H1 (cell line): ENCODE results near the gene PI4KA. TPM values are rescaled to one million over a fixed set of nuclear protein-coding genes. Genes with fewer than 3 reads are reported as not detected.

Experiments used
- CTCF ChIA-PET: fragments of 300-600 bp; sonication (Branson Sonifier 250); formaldehyde crosslinking; loops from one replicate; lab custom pipeline; 2021; ENCODE audit not compliant: partially characterized antibody; lab: Charles Lee
- POLR2A ChIA-PET: fragments of 300-600 bp; sonication (Branson Sonifier 250); formaldehyde crosslinking; loops from one replicate; lab custom pipeline; 2021; ENCODE audit warnings: inconsistent platforms; ENCODE audit not compliant: partially characterized antibody; lab: Charles Lee
- DNase-seq, 2 experiments: peaks; one replicate each; pipeline versions ENCODE4 v3.0.0 to v3.0.0-alpha.2; 2010 to 2022; ENCODE audit warnings: low spot score in 2 of 2, low read depth in 1 of 2, mixed read lengths in 1 of 2
- FAIRE-seq: peaks from 2 replicates; lab custom pipeline; 2011; peaks lifted over from hg19 to GRCh38; lab: Jason Lieb, UNC
- H2AFZ ChIP-seq: 2 replicates; pipeline ENCODE4 v1.8.1; 2012; ENCODE audit warnings: low read length, inconsistent platforms
- H2AK5ac ChIP-seq: 2 replicates; pipeline ENCODE4 v1.6.1; 2013; ENCODE audit warnings: low read depth, low read length
- H2BK120ac ChIP-seq: replicated peaks from 2 replicates; pipeline ENCODE3; 2013; ENCODE audit warnings: low read depth, low read length, inconsistent platforms
- H2BK12ac ChIP-seq: 2 replicates; pipeline ENCODE4 v1.6.1; 2013; ENCODE audit warnings: low read depth, low read length
- H2BK15ac ChIP-seq: 2 replicates; pipeline ENCODE4 v1.6.1; 2013; ENCODE audit warnings: low read length
- H2BK20ac ChIP-seq: 2 replicates; pipeline ENCODE4 v1.6.1; 2013; ENCODE audit warnings: low read length
- H2BK5ac ChIP-seq: 2 replicates; pipeline ENCODE4 v1.6.1; 2013; ENCODE audit warnings: low read depth, low read length
- H3K14ac ChIP-seq: 2 replicates; pipeline ENCODE4 v1.6.1; 2013; ENCODE audit warnings: inconsistent platforms; ENCODE audit not compliant: insufficient read length
- H3K18ac ChIP-seq: 2 replicates; pipeline ENCODE4 v1.6.1; 2013; ENCODE audit warnings: low read length; ENCODE audit errors: extremely low read depth
- H3K23ac ChIP-seq: 2 replicates; pipeline ENCODE4 v1.6.1; 2013; ENCODE audit warnings: inconsistent platforms; ENCODE audit not compliant: insufficient read length
- H3K23me2 ChIP-seq: 2 replicates; pipeline ENCODE4 v1.6.1; 2013; ENCODE audit warnings: low read depth, low read length
- H3K27ac ChIP-seq: 2 replicates; pipeline ENCODE4 v1.6.1; 2011; ENCODE audit warnings: low read depth, low read length, inconsistent platforms
- H3K27me3 ChIP-seq, 4 experiments: replicated peaks in 1 of 4; 1 replicate in 1 of 4; 2 replicates in 3 of 4; pipeline versions ENCODE4 v1.6.1 to v1.8.1; 2011 to 2013; ENCODE audit warnings: low read length in 3 of 4, mild to moderate bottlenecking in 3 of 4, inconsistent platforms in 2 of 4, mixed read lengths in 2 of 4, moderate library complexity in 1 of 4; ENCODE audit not compliant: control insufficient read depth in 3 of 4, insufficient read depth in 3 of 4; ENCODE audit errors: extremely low read depth in 1 of 4
- H3K36me3 ChIP-seq, 4 experiments: 2 replicates each; pipeline versions ENCODE4 v1.6.1 to v1.8.1; 2011 to 2013; ENCODE audit warnings: mild to moderate bottlenecking in 4 of 4, low read length in 3 of 4, moderate library complexity in 2 of 4, control low read depth in 1 of 4, inconsistent platforms in 1 of 4; ENCODE audit not compliant: insufficient read depth in 4 of 4, control insufficient read depth in 2 of 4
- H3K4ac ChIP-seq: replicated peaks from 2 replicates; pipeline ENCODE3; 2013; ENCODE audit warnings: low read length, low read depth, mixed read lengths, inconsistent platforms; ENCODE audit not compliant: insufficient read length
- H3K4me1 ChIP-seq, 4 experiments: replicated peaks in 1 of 4; 1 replicate in 1 of 4; 2 replicates in 3 of 4; pipeline versions ENCODE4 v1.6.1 to v1.8.1; 2011 to 2013; ENCODE audit warnings: low read length in 3 of 4, inconsistent platforms in 2 of 4, mixed read lengths in 1 of 4; ENCODE audit not compliant: insufficient read depth in 4 of 4, control insufficient read depth in 3 of 4
- H3K4me2 ChIP-seq, 2 experiments: 2 replicates each; pipeline versions ENCODE4 v1.6.1 to v1.8.1; 2011 to 2013; ENCODE audit warnings: low read depth in 2 of 2, low read length in 2 of 2, control low read depth in 1 of 2, inconsistent platforms in 1 of 2, mild to moderate bottlenecking in 1 of 2; ENCODE audit not compliant: insufficient read depth in 1 of 2
- H3K4me3 ChIP-seq, 4 experiments: fragments of 200-600, 300-600 bp in 1 of 4; sonication (generic), shearing (Covaris generic), sonication (Bioruptor Twin) in 1 of 4; 2 replicates each; pipeline versions ENCODE4 v1.5.1 to v1.8.1; 2011 to 2016; ENCODE audit warnings: low read length in 4 of 4, low read depth in 3 of 4, control low read depth in 2 of 4, inconsistent platforms in 2 of 4, mild to moderate bottlenecking in 2 of 4, mixed read lengths in 1 of 4, moderate library complexity in 1 of 4; ENCODE audit not compliant: insufficient read depth in 2 of 4; ENCODE audit errors: extremely low read depth in 1 of 4
- H3K56ac ChIP-seq: replicated peaks from 2 replicates; pipeline ENCODE3; 2013; ENCODE audit warnings: low read depth, mild to moderate bottlenecking, mixed read lengths, low read length, inconsistent platforms; ENCODE audit not compliant: insufficient read length
- H3K79me1 ChIP-seq: 2 replicates; pipeline ENCODE4 v1.6.1; 2013; ENCODE audit warnings: low read depth, low read length, control low read depth
- H3K79me2 ChIP-seq, 2 experiments: 2 replicates each; pipeline versions ENCODE4 v1.6.1 to v1.8.1; 2012 to 2013; ENCODE audit warnings: low read length in 2 of 2, mild to moderate bottlenecking in 2 of 2, inconsistent platforms in 1 of 2; ENCODE audit not compliant: insufficient read depth in 2 of 2, control insufficient read depth in 1 of 2
- H3K9ac ChIP-seq, 4 experiments: replicated peaks in 1 of 4; 1 replicate in 1 of 4; 2 replicates in 3 of 4; pipeline versions ENCODE4 v1.6.1 to v1.8.1; 2011 to 2013; ENCODE audit warnings: low read depth in 3 of 4, low read length in 3 of 4, control low read depth in 2 of 4, mild to moderate bottlenecking in 2 of 4, moderate library complexity in 2 of 4, inconsistent platforms in 1 of 4; ENCODE audit errors: extremely low read depth in 1 of 4
- H3K9me3 ChIP-seq, 2 experiments: 2 replicates each; pipeline versions ENCODE4 v1.6.1 to v1.8.1; 2012 to 2013; ENCODE audit warnings: mild to moderate bottlenecking in 2 of 2, moderate library complexity in 2 of 2, control low read depth in 1 of 2, inconsistent platforms in 1 of 2, low read depth in 1 of 2, low read length in 1 of 2, mixed read lengths in 1 of 2; ENCODE audit not compliant: insufficient read depth in 2 of 2
- H4K20me1 ChIP-seq, 2 experiments: replicated peaks in 1 of 2; 2 replicates each; pipeline versions ENCODE3 to v1.8.1; 2011 to 2013; ENCODE audit warnings: inconsistent platforms in 2 of 2, low read length in 2 of 2, mild to moderate bottlenecking in 1 of 2; ENCODE audit not compliant: insufficient read depth in 2 of 2, control insufficient read depth in 1 of 2
- H4K5ac ChIP-seq: 2 replicates; pipeline ENCODE4 v1.6.1; 2013; ENCODE audit warnings: low read length, low read depth, mixed read lengths, inconsistent platforms; ENCODE audit not compliant: insufficient read length
- H4K8ac ChIP-seq: 2 replicates; pipeline ENCODE4 v1.8.0; 2013; ENCODE audit warnings: mild to moderate bottlenecking, moderate library complexity, low read length, inconsistent platforms; ENCODE audit not compliant: insufficient read depth; ENCODE audit errors: extremely low read depth
- H4K91ac ChIP-seq: replicated peaks from 2 replicates; pipeline ENCODE3; 2013; ENCODE audit warnings: low read length, mixed read lengths, inconsistent platforms; ENCODE audit not compliant: insufficient read length
- MAFK ChIP-seq: IDR thresholded peaks from 2 replicates; pipeline ENCODE4 v1.6.1; 2012; ENCODE audit warnings: low read depth, mild to moderate bottlenecking, improper control_type of control experiment, low read length
- POLR2A ChIP-seq, 2 experiments: IDR thresholded peaks; 1 replicate in 1 of 2; 2 replicates in 1 of 2; pipeline ENCODE4 v1.6.1; 2011; ENCODE audit warnings: low read depth in 2 of 2, low read length in 2 of 2, mild to moderate bottlenecking in 2 of 2; ENCODE audit errors: control extremely low read depth in 1 of 2
- POLR2AphosphoS5 ChIP-seq: IDR thresholded peaks from 2 replicates; pipeline ENCODE4 v1.6.1; 2011; ENCODE audit warnings: low read depth, low read length
- RFX5 ChIP-seq: IDR thresholded peaks from 2 replicates; pipeline ENCODE4 v1.6.1; 2011; ENCODE audit warnings: low read depth, low read length, improper control_type of control experiment, borderline replicate concordance
- SAP30 ChIP-seq: fragments of 300-600 bp; sonication (generic); IDR thresholded peaks from 2 replicates; pipeline ENCODE4 v1.7.1; 2012; ENCODE audit warnings: low read length, moderate library complexity, mild to moderate bottlenecking, inconsistent platforms; ENCODE audit not compliant: insufficient read depth, insufficient replicate concordance
- SP4 ChIP-seq: IDR thresholded peaks from 2 replicates; pipeline ENCODE4 v1.6.1; 2012; ENCODE audit warnings: low read length, inconsistent platforms
- SRF ChIP-seq: IDR thresholded peaks from 2 replicates; pipeline ENCODE4 v1.6.1; 2011; ENCODE audit warnings: mild to moderate bottlenecking, low read depth, low read length, moderate library complexity
- WGBS, 2 experiments: shearing (Covaris generic) in 1 of 2; methylation state at CpG; one replicate each; pipeline versions ENCODE4 v1.1.6 to v1.1.7; 2013 to 2015; ENCODE audit warnings: low lambda C conversion rate in 2 of 2, mixed read lengths in 2 of 2, inconsistent platforms in 1 of 2, low coverage in 1 of 2, missing lambda C conversion rate in 1 of 2; ENCODE audit not compliant: insufficient replicate concordance in 2 of 2, insufficient coverage in 1 of 2, insufficient read length in 1 of 2; ENCODE audit errors: extremely low coverage in 1 of 2, missing lambda C conversion rate in 1 of 2; 5-methylcytosine and 5-hydroxymethylcytosine counted together
- polyA plus RNA-seq, 7 experiments: library from polyadenylated mRNA; depleted of rRNA in 3 of 7; stranded (reverse) in 5 of 7; unstranded in 2 of 7; fragments of >200 nt in 5 of 7; fragments of 200-250 nt in 2 of 7; gene quantifications; 1 replicate in 5 of 7; 2 replicates in 1 of 7; 4 replicates in 1 of 7; pipeline versions ENCODE4 v1.2.1 to v1.2.3, GENCODE V29; 2011 to 2013; ENCODE audit warnings: missing spikeins in 2 of 7, mixed read lengths in 2 of 7
- total RNA-seq: library from RNA; stranded (reverse); fragmentation: NEBNext Ultra II Directional; extraction: Animal tissue kit (Norgen Biotek cat#: 25700); gene quantifications from 2 replicates; pipeline ENCODE4 v1.2.1, GENCODE V29; 2021
- TF ChIP-seq, protein P1 (sequence below): IDR thresholded peaks from 2 replicates; pipeline ENCODE4 v1.6.1; 2012; ENCODE audit warnings: inconsistent platforms

Gene PI4KA
- total and polyA plus RNA-seq, 2 of the 8 experiments (the other 6 are each of a cell fraction or from before 2014, with no cell fraction given) = 22.5 to 37.7 TPM

DNA sequence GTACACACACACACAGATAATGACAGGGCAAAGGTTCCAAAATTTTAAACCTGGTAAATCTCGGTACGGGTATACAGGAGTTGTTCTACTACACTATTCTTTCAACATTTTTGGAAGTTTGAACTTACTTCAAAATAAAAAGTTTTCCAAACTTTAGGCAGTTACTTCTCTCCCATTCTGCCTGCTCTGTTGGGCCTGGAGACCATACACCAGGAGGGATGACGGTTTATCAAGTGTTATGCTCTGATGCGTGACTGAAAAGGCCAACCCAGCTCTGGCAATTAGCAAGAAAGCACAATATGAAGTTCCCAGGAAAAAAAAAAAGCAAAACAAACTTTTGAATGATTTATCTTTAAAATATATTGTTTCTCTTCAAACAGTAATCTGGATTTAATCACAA lies 83.7 kb downstream of the PI4KA start:
- ChIA-PET CTCF (interaction anchor here (0.8 to 2.0 kb wide), 3 partner anchors 8 to 327 kb away, joined by 3 to 5 read pairs (median 3); no protein-coding TSS in a partner anchor), POLR2A (no interaction called here)
- H2BK12ac ChIP-seq = no peak overlapping the region
- H2AK5ac ChIP-seq = no peak overlapping the region
- H3K18ac ChIP-seq = no peak overlapping the region
- no peak overlapping the region for H3K4ac ChIP-seq
- no peaks in the 10 kb centered on the region for H3K36me3 ChIP-seq
- TF ChIP-seq SAP30 (no peak), POLR2A (IDR thresholded peaks at IDR 0.05; ENCODE audit: control extremely low read depth in 1 of 2, low read depth in 2 of 2, low read length in 2 of 2) (no peak), SRF (no peak), POLR2AphosphoS5 (no peak), RFX5 (no peak), MAFK (no peak), SP4 (no peak)
- TF ChIP-seq, protein P1, sequence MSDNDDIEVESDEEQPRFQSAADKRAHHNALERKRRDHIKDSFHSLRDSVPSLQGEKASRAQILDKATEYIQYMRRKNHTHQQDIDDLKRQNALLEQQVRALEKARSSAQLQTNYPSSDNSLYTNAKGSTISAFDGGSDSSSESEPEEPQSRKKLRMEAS = no peak
- 92% methylated on average over 4 of the region's 4 CpGs; no CpG with 5 or more reads in 1 of the 2 experiments for WGBS, 2 experiments
- H2AFZ ChIP-seq = no peak overlapping the region
- no peaks in the 10 kb centered on the region for H3K79me1 ChIP-seq
- H3K9ac ChIP-seq = no peak overlapping the region
- no peaks in the 10 kb centered on the region for H3K79me2 ChIP-seq
- H3K4me1 ChIP-seq = peaks cover 0 to 5% (median 1%) of the 10 kb centered on the region in 4 experiments; a peak in 2 of 7 replicates
- FAIRE-seq (no peak), DNase-seq (no peak)
- no peak overlapping the region for H3K27ac ChIP-seq
- no peak overlapping the region for H4K91ac ChIP-seq
- no peak overlapping the region for H2BK20ac ChIP-seq
- no peaks in the 10 kb centered on the region for H4K20me1 ChIP-seq
- no peak overlapping the region for H4K8ac ChIP-seq
- no peak overlapping the region for H2BK120ac ChIP-seq
- no peak overlapping the region for H2BK5ac ChIP-seq
- no peak overlapping the region for H3K14ac ChIP-seq
- H2BK15ac ChIP-seq = no peak overlapping the region
- H3K56ac ChIP-seq = no peak overlapping the region
- H3K27me3 ChIP-seq = no peaks in the 10 kb centered on the region
- no peak overlapping the region for H4K5ac ChIP-seq
- H3K23ac ChIP-seq = no peak overlapping the region
- no peak overlapping the region for H3K4me3 ChIP-seq
- H3K4me2 ChIP-seq = no peak overlapping the region
- H3K23me2 ChIP-seq = no peaks in the 10 kb centered on the region
- no peaks in the 10 kb centered on the region for H3K9me3 ChIP-seq
